Measurements from ENCODE around the gene GLTP. TPM values are rescaled to one million over a fixed set of nuclear protein-coding genes. Genes with fewer than 3 reads are reported as not detected.

The GLTP gene
- 78.3 and 85.6 TPM in 2 replicates for total RNA-seq

GRCh38 chr12:109880043-109880931 lies at the start of gene GLTP:
Gene GLTP, minus strand, starts transcription at chr12:109880541. Its CDS starts 167 bp downstream, at chr12:109880374.

GRCh38 chr12:109899783-109900751 lies 19.7 kb upstream of the GLTP start, which contains the start of gene TCHP:
Gene TCHP, plus strand, starts transcription at chr12:109900274. Its CDS starts 2,753 bp downstream, at chr12:109903027.

GRCh38 chr12:109833307-109834189 lies 46.8 kb downstream of the GLTP start, which contains the start of gene TRPV4:
Gene TRPV4, minus strand, starts transcription at chr12:109833398. Its CDS starts 18,602 bp downstream, at chr12:109814796.

Small RNA genes lying within 50 kb of the gene (small RNA-seq; reads per million reads assigned to genes)
- gene MIR4497 (not detected), gene RN7SL441P (not detected)

Other genes with a start within 250 kb of the GLTP start
- 0.50 and 0.93 TPM in 2 replicates for gene FAM222A, start 166.7 kb downstream of the GLTP start, total RNA-seq
- 0.80 and 1.7 TPM in 2 replicates for gene TRPV4, start 47.1 kb downstream of the GLTP start, total RNA-seq
- 15.0 and 16.2 TPM in 2 replicates for gene TCHP, start 19.7 kb upstream of the GLTP start, total RNA-seq
- 74.6 and 79.8 TPM in 2 replicates for gene GIT2, start 115.8 kb upstream of the GLTP start, total RNA-seq
- 50.5 and 56.1 TPM in 2 replicates for gene ANKRD13A, start 118.9 kb upstream of the GLTP start, total RNA-seq
- gene C12orf76, start 168.0 kb upstream of the GLTP start, total RNA-seq: 8.3 and 10.2 TPM in 2 replicates
- 10.0 and 11.3 TPM in 2 replicates for gene IFT81, start 243.8 kb upstream of the GLTP start, total RNA-seq

All from thoracic aorta endothelial cell (primary cell).